B cell (primary cell): ENCODE measurements around the gene BTNL2.

Source experiments
- EZH2 ChIP-seq: IDR thresholded peaks from 2 replicates; pipeline ENCODE4 v1.6.1; 2012; ENCODE audit warnings: borderline replicate concordance, low read depth, mild to moderate bottlenecking, moderate library complexity, low read length; ENCODE audit not compliant: insufficient read depth, poor library complexity, severe bottlenecking
- TF ChIP-seq, protein P1 (sequence below): fragments of 200-600 bp; IDR thresholded peaks from one replicate; pipeline ENCODE4 v1.8.0; 2022; ENCODE audit warnings: antibody characterized with exemption, mild to moderate bottlenecking

DNA sequence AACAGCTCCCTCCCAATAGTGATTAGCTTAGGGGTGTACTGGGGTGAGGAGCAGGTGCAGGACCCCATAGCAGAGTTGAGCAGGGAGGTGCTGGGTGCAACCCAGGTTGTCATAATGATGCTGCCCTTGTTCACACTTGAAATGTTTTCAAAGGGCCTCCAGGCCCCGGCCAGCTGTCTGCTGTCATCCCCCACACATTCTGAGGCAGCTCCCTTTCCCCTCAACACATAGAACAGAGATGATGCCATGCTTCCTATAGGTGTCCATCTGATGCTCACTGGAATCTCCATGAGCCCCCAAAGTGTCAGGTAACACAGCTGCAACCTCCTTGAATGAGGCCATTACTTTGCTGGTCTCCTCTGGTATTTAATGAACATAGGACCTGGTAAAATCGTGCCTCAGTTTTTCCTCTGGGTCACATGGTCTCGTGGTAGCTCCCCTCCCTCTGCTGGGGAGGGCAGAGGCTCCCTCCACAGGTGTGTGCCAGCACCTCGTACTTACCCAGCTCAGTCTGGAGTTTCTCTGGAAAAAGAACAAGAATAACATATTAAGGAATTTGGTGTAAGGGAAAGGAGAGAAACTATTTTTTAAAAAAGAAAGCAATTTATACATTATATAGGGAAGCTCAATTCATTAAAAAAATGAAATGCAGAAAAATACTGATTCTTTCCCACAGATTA lies 5.6 kb downstream of the BTNL2 start:
- TF ChIP-seq, protein P1, sequence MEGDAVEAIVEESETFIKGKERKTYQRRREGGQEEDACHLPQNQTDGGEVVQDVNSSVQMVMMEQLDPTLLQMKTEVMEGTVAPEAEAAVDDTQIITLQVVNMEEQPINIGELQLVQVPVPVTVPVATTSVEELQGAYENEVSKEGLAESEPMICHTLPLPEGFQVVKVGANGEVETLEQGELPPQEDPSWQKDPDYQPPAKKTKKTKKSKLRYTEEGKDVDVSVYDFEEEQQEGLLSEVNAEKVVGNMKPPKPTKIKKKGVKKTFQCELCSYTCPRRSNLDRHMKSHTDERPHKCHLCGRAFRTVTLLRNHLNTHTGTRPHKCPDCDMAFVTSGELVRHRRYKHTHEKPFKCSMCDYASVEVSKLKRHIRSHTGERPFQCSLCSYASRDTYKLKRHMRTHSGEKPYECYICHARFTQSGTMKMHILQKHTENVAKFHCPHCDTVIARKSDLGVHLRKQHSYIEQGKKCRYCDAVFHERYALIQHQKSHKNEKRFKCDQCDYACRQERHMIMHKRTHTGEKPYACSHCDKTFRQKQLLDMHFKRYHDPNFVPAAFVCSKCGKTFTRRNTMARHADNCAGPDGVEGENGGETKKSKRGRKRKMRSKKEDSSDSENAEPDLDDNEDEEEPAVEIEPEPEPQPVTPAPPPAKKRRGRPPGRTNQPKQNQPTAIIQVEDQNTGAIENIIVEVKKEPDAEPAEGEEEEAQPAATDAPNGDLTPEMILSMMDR: no peak
- TF ChIP-seq EZH2: no peak
